Caco-2 (cell line): Measurements from ENCODE around the gene SYS1. TPM values are rescaled to one million over a fixed set of nuclear protein-coding genes. Genes with fewer than 3 reads are reported as not detected.

Experiments used
- BruUV-seq: library from RNA; stranded (reverse); fragments of 400-500 nt; replicated peaks from 2 replicates; lab custom pipeline; 2021; lab: Mats Ljungman, UMichigan
- CTCF ChIA-PET: fragments of 300-600 bp; sonication (Branson Sonifier 250); formaldehyde crosslinking; loops from one replicate; lab custom pipeline; 2022; ENCODE audit warnings: antibody characterized with exemption; lab: Charles Lee
- POLR2A ChIA-PET: fragments of 300-600 bp; sonication (Branson Sonifier 250); formaldehyde crosslinking; loops from one replicate; lab custom pipeline; 2022; ENCODE audit warnings: antibody characterized with exemption; lab: Charles Lee
- DNase-seq, 2 experiments: peaks; one replicate each; pipeline versions ENCODE4 v3.0.0 to v3.0.0-alpha.2; 2020 to 2022
- H3K27me3 ChIP-seq: replicated peaks from 2 replicates; pipeline ENCODE4 v1.6.0; 2011; ENCODE audit warnings: low read length; ENCODE audit not compliant: control insufficient read depth, insufficient read depth
- H3K36me3 ChIP-seq: 2 replicates; pipeline ENCODE4 v1.5.1; 2011; ENCODE audit warnings: low read length; ENCODE audit not compliant: control insufficient read depth, insufficient read depth
- H3K4me1 ChIP-seq: fragments of 250-450 bp; sonication (Bioruptor Pico); 2 replicates; pipeline ENCODE4 v1.5.1; 2020; ENCODE audit warnings: mild to moderate bottlenecking
- H3K4me3 ChIP-seq: 2 replicates; pipeline ENCODE4 v1.5.1; 2011; ENCODE audit warnings: low read depth, mild to moderate bottlenecking, control low read depth, low read length
- H3K9me3 ChIP-seq: fragments of 250-450 bp; sonication (Bioruptor Pico); 2 replicates; pipeline ENCODE4 v1.5.1; 2020; ENCODE audit warnings: mild to moderate bottlenecking, moderate library complexity
- H3K27ac Mint-ChIP-seq: one replicate; pipeline ENCODE4 v1.8.0; 2022; ENCODE audit warnings: mixed read lengths; ENCODE audit not compliant: unreplicated experiment
- H3K27me3 Mint-ChIP-seq: one replicate; pipeline ENCODE4 v1.8.0; 2022; ENCODE audit warnings: mixed read lengths; ENCODE audit not compliant: insufficient read depth, unreplicated experiment
- H3K36me3 Mint-ChIP-seq: one replicate; pipeline ENCODE4 v1.8.0; 2022; ENCODE audit warnings: mild to moderate bottlenecking, mixed read lengths; ENCODE audit not compliant: insufficient read depth, unreplicated experiment
- H3K4me1 Mint-ChIP-seq: one replicate; pipeline ENCODE4 v1.8.0; 2022; ENCODE audit warnings: low read depth, mixed read lengths; ENCODE audit not compliant: unreplicated experiment
- H3K4me3 Mint-ChIP-seq: one replicate; pipeline ENCODE4 v1.8.0; 2022; ENCODE audit warnings: mild to moderate bottlenecking, moderate library complexity, mixed read lengths; ENCODE audit not compliant: unreplicated experiment
- H3K9me3 Mint-ChIP-seq: one replicate; pipeline ENCODE4 v1.8.0; 2022; ENCODE audit warnings: mixed read lengths; ENCODE audit not compliant: unreplicated experiment
- CTCF ChIP-seq, 2 experiments: fragments of 200-600 bp in 1 of 2; IDR thresholded peaks; 1 replicate in 1 of 2; 2 replicates in 1 of 2; pipeline versions ENCODE4 v1.5.1 to v1.8.0; 2011 to 2022; ENCODE audit warnings: antibody characterized with exemption in 1 of 2, control low read depth in 1 of 2, inconsistent platforms in 1 of 2, low read depth in 1 of 2, low read length in 1 of 2, mild to moderate bottlenecking in 1 of 2, moderate library complexity in 1 of 2; ENCODE audit not compliant: insufficient read depth in 1 of 2, severe bottlenecking in 1 of 2, unreplicated experiment in 1 of 2
- intact Hi-C: fragments of 100-400 bp; cut with micrococcal nuclease; formaldehyde crosslinking; loops from one replicate; pipeline ENCODE4 v1.10.0; 2022; ENCODE audit not compliant: unreplicated experiment
- total RNA-seq: library from RNA; stranded (reverse); gene quantifications from 2 replicates; pipeline ENCODE4 v1.2.3, GENCODE V29; 2022

Gene SYS1
- total RNA-seq, 1 experiment from 2014 or later = 62.1 TPM

- CTCF ChIA-PET = interaction anchor here (0.7 to 4.4 kb wide), 12 partner anchors 14 to 494 kb away, joined by 4 to 50 read pairs (median 10); partner anchors contain the start of gene SYS1
- H3K9me3 Mint-ChIP-seq = no peaks in the 10 kb centered on the region
- intact Hi-C loops = loop anchor here (1.0 kb wide), 2 partner anchors 20 kb away; partner anchors contain the start of gene SYS1
- no peak for TF ChIP-seq CTCF (IDR thresholded peaks at IDR 0.05; ENCODE audit: insufficient read depth in 1 of 2, low read depth in 1 of 2, low read length in 1 of 2, severe bottlenecking in 1 of 2, unreplicated experiment in 1 of 2)
- Histone ChIP-seq H3K36me3 (peaks cover 11% of the 10 kb centered on the region), H3K4me1 (peaks cover 87% of the 10 kb centered on the region), H3K9me3 (no peaks in the 10 kb centered on the region), H3K27me3 (no peaks in the 10 kb centered on the region), H3K4me3 (peak overlapping the region; percentile 25)
- peak; percentile 90 for DNase-seq
- peaks cover 86% of the 10 kb centered on the region for H3K4me1 Mint-ChIP-seq
- H3K36me3 Mint-ChIP-seq = peaks cover 98% of the 10 kb centered on the region
- H3K4me3 Mint-ChIP-seq = peak overlapping the region; percentile 97
- H3K27ac Mint-ChIP-seq = peak overlapping the region; percentile 77
- H3K27me3 Mint-ChIP-seq = no peaks in the 10 kb centered on the region
- POLR2A ChIA-PET = interaction anchor here (0.9 to 9.0 kb wide), 8 partner anchors 8 to 537 kb away, joined by 3 to 229 read pairs (median 4); partner anchors contain the start of genes PIGT, SYS1 and ZSWIM1
- BruUV-seq = no TSS peak
Observed at GRCh38 chr20:45343532-45344167, 19.3 kb upstream of the SYS1 start.

- peak overlapping the region; percentile 77 for H3K27ac Mint-ChIP-seq
- Histone ChIP-seq H3K27me3 (no peaks in the 10 kb centered on the region), H3K4me1 (peaks cover 84% of the 10 kb centered on the region), H3K4me3 (peak overlapping the region; percentile 25), H3K9me3 (no peaks in the 10 kb centered on the region), H3K36me3 (peaks cover 9% of the 10 kb centered on the region)
- CTCF ChIA-PET = interaction anchor here (0.5 to 4.4 kb wide), 14 partner anchors 13 to 628 kb away, joined by 3 to 50 read pairs (median 7); partner anchors contain the start of gene SYS1
- no TSS peak for BruUV-seq
- intact Hi-C loops = no loop called here
- H3K27me3 Mint-ChIP-seq = no peaks in the 10 kb centered on the region
- peaks cover 96% of the 10 kb centered on the region for H3K36me3 Mint-ChIP-seq
- H3K9me3 Mint-ChIP-seq = no peaks in the 10 kb centered on the region
- TF ChIP-seq CTCF (IDR thresholded peaks at IDR 0.05; ENCODE audit: insufficient read depth in 1 of 2, low read depth in 1 of 2, low read length in 1 of 2, severe bottlenecking in 1 of 2, unreplicated experiment in 1 of 2) = no peak
- peaks cover 81% of the 10 kb centered on the region for H3K4me1 Mint-ChIP-seq
- H3K4me3 Mint-ChIP-seq = peak overlapping the region; percentile 97
- POLR2A ChIA-PET = interaction anchor here (0.6 to 9.0 kb wide), 9 partner anchors 8 to 628 kb away, joined by 3 to 229 read pairs (median 4); partner anchors contain the start of genes PIGT, SYS1, ZNF335 and ZSWIM1
- DNase-seq = peak; percentile 87 to 88
Observed at GRCh38 chr20:45344168-45344860, 18.6 kb upstream of the SYS1 start.
